Esophagus muscularis mucosa (tissue), 4 donors: Measurements from ENCODE around the gene FGF6. TPM values are rescaled to one million over a fixed set of nuclear protein-coding genes. Genes with fewer than 3 reads are reported as not detected.

Experiments
- DNase-seq: peaks from one replicate; pipeline ENCODE4 v3.0.0-alpha.2; 2017; ENCODE audit errors: extremely low spot score
- H3K27ac ChIP-seq, 4 donors: fragments of 200-600 bp; sonication (generic); replicated peaks in 1 of 4; 1 replicate in 3 of 4; 2 replicates in 1 of 4; pipeline ENCODE4 v1.5.1; 2016 to 2019; ENCODE audit warnings: mild to moderate bottlenecking in 1 of 4
- H3K27me3 ChIP-seq, 4 donors: fragments of 200-600 bp; sonication (generic); one replicate each; pipeline versions ENCODE4 v1.5.1 to v1.6.0; 2016 to 2019
- H3K36me3 ChIP-seq, 4 donors: fragments of 200-600 bp; sonication (generic); one replicate each; pipeline ENCODE4 v1.5.1; 2016 to 2019
- H3K4me1 ChIP-seq, 4 donors: fragments of 200-600 bp; sonication (generic); one replicate each; pipeline ENCODE4 v1.5.1; 2016 to 2019
- H3K4me3 ChIP-seq, 4 donors: fragments of 200-600 bp; sonication (generic); 1 replicate in 2 of 4; 2 replicates in 2 of 4; pipeline ENCODE4 v1.5.1; 2016 to 2019; ENCODE audit warnings: mild to moderate bottlenecking in 4 of 4, moderate library complexity in 1 of 4
- H3K9me3 ChIP-seq, 4 donors: fragments of 200-600 bp; sonication (generic); 1 replicate in 3 of 4; 2 replicates in 1 of 4; pipeline ENCODE4 v1.5.1; 2016 to 2019
- CTCF ChIP-seq, 3 experiments: fragments of 200-600 bp in 2 of 3; fragments of 450-650 bp in 1 of 3; sonication (generic) in 2 of 3; IDR thresholded peaks; one replicate each; pipeline ENCODE4 v1.5.1; 2017 to 2019; ENCODE audit warnings: antibody characterized with exemption in 3 of 3, mild to moderate bottlenecking in 2 of 3, moderate library complexity in 1 of 3
- EP300 ChIP-seq: sonication (generic); formaldehyde crosslinking; IDR thresholded peaks from one replicate; pipeline ENCODE4 v1.6.1; 2017; ENCODE audit warnings: antibody characterized with exemption
- POLR2A ChIP-seq: fragments of 450-650 bp; IDR thresholded peaks from one replicate; pipeline ENCODE4 v1.6.1; 2017; ENCODE audit warnings: antibody characterized with exemption, moderate library complexity, mild to moderate bottlenecking, low read depth
- POLR2AphosphoS5 ChIP-seq, 2 donors: sonication (generic); formaldehyde crosslinking; IDR thresholded peaks; one replicate each; pipeline ENCODE4 v1.6.1; 2017; ENCODE audit warnings: antibody characterized with exemption in 2 of 2
- WGBS: methylation state at CpG from one replicate; pipeline ENCODE4 v1.1.5; 2018; 5-methylcytosine and 5-hydroxymethylcytosine counted together
- intact Hi-C: fragments of 100-400 bp; cut with DNase I; formaldehyde crosslinking; loops from one replicate; pipeline ENCODE4 v1.15.1; 2023
- total RNA-seq, 4 donors: library from RNA; depleted of rRNA; stranded (reverse); fragments of >200 nt; gene quantifications; one replicate each; pipeline versions ENCODE4 v1.1.0 to v1.2.1, GENCODE V29; 2016

FGF6 gene
- total RNA-seq, 4 donors from 2014 or later = not detected

GRCh38 chr12:4401117-4401516 lies 44.5 kb downstream of the FGF6 start:
- Histone ChIP-seq H3K4me1 (no peaks in the 10 kb centered on the region), H3K4me3 (no peak overlapping the region), H3K27ac (no peak overlapping the region), H3K27me3 (peaks cover 0 to 4% (median 0%) of the 10 kb centered on the region in 4 donors), H3K36me3 (no peaks in the 10 kb centered on the region), H3K9me3 (no peaks in the 10 kb centered on the region)
- intact Hi-C loops = no loop called here
- no peak for DNase-seq
- WGBS = 79% methylated on average over 3 of the region's 3 CpGs
- no peak for TF ChIP-seq POLR2A
- no peak for TF ChIP-seq POLR2AphosphoS5 (IDR thresholded peaks at IDR 0.05)
- TF ChIP-seq CTCF (IDR thresholded peaks at IDR 0.05) = no peak
- no peak for TF ChIP-seq EP300

GRCh38 chr12:4395818-4396217 lies 49.8 kb downstream of the FGF6 start:
- no peaks in the 10 kb centered on the region for H3K4me1 ChIP-seq
- no peak overlapping the region for H3K4me3 ChIP-seq
- no peak for TF ChIP-seq CTCF (IDR thresholded peaks at IDR 0.05)
- TF ChIP-seq EP300 = no peak
- no peak for TF ChIP-seq POLR2AphosphoS5 (IDR thresholded peaks at IDR 0.05)
- TF ChIP-seq POLR2A = no peak
- H3K27me3 ChIP-seq = peaks cover 0 to 8% (median 0%) of the 10 kb centered on the region in 4 donors
- no peak overlapping the region for H3K27ac ChIP-seq
- no peaks in the 10 kb centered on the region for H3K9me3 ChIP-seq
- no peaks in the 10 kb centered on the region for H3K36me3 ChIP-seq
- DNase-seq = no peak
- WGBS = 73% methylated on average over 2 of the region's 2 CpGs
- intact Hi-C loops = no loop called here

- Histone ChIP-seq H3K4me3 (no peak overlapping the region), H3K27me3 (peaks cover 0 to 8% (median 0%) of the 10 kb centered on the region in 4 donors), H3K36me3 (no peaks in the 10 kb centered on the region), H3K9me3 (no peaks in the 10 kb centered on the region), H3K4me1 (no peaks in the 10 kb centered on the region), H3K27ac (no peak overlapping the region)
- DNase-seq = no peak
- no peak for TF ChIP-seq EP300
- intact Hi-C loops = no loop called here
- WGBS = 76% methylated on average over 5 of the region's 5 CpGs
Measured at GRCh38 chr12:4393211-4393610, 52.4 kb downstream of the FGF6 start.

DNA sequence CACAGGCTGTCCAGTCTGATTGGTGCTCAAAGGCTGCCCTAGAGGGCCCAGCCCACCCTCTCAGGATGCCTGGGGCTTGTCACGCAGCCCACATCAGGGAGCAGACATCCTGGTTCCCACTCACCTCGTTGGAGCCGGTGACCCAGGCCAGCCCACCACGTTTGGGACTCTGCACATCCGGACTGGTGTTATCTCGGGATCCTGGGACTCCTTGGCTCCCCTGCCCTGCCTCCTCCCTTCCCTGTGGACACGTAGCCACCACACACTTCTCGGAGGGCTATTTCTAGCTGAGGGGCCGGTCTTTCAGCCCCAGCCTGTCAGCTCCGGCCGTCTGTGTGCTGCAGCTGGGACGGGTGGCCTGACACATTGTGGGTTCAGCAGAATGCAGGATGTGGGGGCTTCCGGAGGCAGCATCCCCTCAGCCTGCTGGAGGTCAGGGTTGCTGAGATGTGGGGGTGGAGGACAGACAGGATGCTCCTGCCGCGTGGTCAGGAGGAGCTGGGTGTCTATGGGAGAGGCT lies 53.3 kb downstream of the FGF6 start:
- H3K27me3 ChIP-seq = peaks cover 0 to 8% (median 0%) of the 10 kb centered on the region in 4 donors
- no peaks in the 10 kb centered on the region for H3K4me1 ChIP-seq
- intact Hi-C loops = no loop called here
- no peak overlapping the region for H3K4me3 ChIP-seq
- no peak for TF ChIP-seq CTCF (IDR thresholded peaks at IDR 0.05)
- TF ChIP-seq POLR2AphosphoS5 (IDR thresholded peaks at IDR 0.05) = no peak
- H3K9me3 ChIP-seq = no peaks in the 10 kb centered on the region
- WGBS = 39% methylated on average over 15 of the region's 15 CpGs
- no peaks in the 10 kb centered on the region for H3K36me3 ChIP-seq
- no peak overlapping the region for H3K27ac ChIP-seq
- no peak for DNase-seq

DNA sequence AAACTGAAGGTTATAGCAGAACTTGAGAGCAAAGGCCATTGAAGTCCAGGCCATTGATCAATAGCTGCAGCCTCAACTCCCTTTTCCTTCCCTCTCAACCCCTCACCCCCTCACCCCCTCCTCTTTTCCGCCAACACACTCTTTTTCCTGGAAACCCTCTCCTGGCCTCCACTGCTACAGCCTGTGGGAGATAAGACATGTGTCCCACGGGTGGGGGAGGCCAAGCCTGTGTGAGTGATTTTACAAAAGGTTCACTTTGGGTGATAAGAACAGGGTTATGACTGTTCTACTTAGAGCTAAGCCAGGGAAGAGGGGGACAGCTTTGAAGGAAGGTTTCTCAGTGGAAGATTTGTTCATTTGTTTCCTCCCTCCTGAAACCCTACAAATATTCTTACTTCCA lies 57.0 kb downstream of the FGF6 start:
- intact Hi-C loops = no loop called here
- H3K27me3 ChIP-seq = peaks cover 0 to 8% (median 0%) of the 10 kb centered on the region in 4 donors
- TF ChIP-seq CTCF (IDR thresholded peaks at IDR 0.05) (no peak), POLR2AphosphoS5 (IDR thresholded peaks at IDR 0.05) (no peak), POLR2A (no peak), EP300 (no peak)
- H3K4me3 ChIP-seq = no peak overlapping the region
- peak; percentile 47 for DNase-seq
- no peaks in the 10 kb centered on the region for H3K9me3 ChIP-seq
- no peaks in the 10 kb centered on the region for H3K4me1 ChIP-seq
- WGBS = 50% methylated on average over 2 of the region's 2 CpGs
- no peak overlapping the region for H3K27ac ChIP-seq
- H3K36me3 ChIP-seq = no peaks in the 10 kb centered on the region
